Ovary (tissue), 3 donors: Measurements from ENCODE around the gene MYRF.

ENCODE experiments used
- POLR2A ChIP-seq: fragments of 450-650 bp; IDR thresholded peaks from one replicate; pipeline ENCODE4 v1.6.1; 2017; ENCODE audit warnings: antibody characterized with exemption, mild to moderate bottlenecking, moderate library complexity
- TF ChIP-seq, protein P1 (sequence below), 3 donors: fragments of 450-650 bp in 2 of 3; fragments of 200-600 bp in 1 of 3; IDR thresholded peaks; one replicate each; pipeline versions ENCODE4 v1.5.1 to v1.8.0; 2016 to 2022; ENCODE audit warnings: antibody characterized with exemption in 3 of 3, mild to moderate bottlenecking in 1 of 3
- donor health status: DM: no; HTN: no; CAD: no.

DNA sequence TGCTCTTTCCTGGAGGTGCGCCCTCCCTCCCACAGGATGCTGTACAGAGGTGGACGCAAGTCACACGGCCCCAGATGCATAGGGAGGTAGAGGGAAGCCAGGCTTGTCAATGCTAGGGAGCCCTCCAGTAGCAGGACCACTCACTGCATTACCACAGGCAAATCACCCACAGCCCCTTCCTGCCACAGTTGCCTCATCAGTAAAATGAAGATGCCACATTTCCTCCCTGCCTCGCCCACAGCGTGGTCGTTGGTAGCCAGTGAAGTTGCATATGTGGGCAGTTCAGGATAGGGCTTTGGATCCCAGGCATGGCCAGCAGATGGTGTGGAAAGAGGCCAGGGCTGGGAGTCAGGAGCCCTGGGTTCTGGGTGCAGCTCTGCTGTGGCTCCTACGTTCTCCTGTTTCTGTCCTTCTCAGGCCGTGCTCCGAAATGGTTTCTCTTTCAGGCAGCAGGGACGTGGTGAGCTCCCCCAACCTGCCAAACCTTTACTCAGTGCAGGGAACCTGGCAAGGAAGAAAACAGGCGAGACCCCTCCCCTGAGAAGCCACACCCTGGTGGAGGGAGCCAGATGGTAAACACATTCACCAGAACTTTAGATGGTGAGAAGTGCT lies 49.6 kb upstream of the MYRF start:
- TF ChIP-seq, protein P1, sequence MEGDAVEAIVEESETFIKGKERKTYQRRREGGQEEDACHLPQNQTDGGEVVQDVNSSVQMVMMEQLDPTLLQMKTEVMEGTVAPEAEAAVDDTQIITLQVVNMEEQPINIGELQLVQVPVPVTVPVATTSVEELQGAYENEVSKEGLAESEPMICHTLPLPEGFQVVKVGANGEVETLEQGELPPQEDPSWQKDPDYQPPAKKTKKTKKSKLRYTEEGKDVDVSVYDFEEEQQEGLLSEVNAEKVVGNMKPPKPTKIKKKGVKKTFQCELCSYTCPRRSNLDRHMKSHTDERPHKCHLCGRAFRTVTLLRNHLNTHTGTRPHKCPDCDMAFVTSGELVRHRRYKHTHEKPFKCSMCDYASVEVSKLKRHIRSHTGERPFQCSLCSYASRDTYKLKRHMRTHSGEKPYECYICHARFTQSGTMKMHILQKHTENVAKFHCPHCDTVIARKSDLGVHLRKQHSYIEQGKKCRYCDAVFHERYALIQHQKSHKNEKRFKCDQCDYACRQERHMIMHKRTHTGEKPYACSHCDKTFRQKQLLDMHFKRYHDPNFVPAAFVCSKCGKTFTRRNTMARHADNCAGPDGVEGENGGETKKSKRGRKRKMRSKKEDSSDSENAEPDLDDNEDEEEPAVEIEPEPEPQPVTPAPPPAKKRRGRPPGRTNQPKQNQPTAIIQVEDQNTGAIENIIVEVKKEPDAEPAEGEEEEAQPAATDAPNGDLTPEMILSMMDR (IDR thresholded peaks at IDR 0.05), result no peak
- no peak for TF ChIP-seq POLR2A
